HepG2 (cell line): Measurements from ENCODE around the gene OXGR1. TPM values are rescaled to one million over a fixed set of nuclear protein-coding genes. Genes with fewer than 3 reads are reported as not detected.

Experiments
- ATAC-seq: fragments of 200-7000 bp; cut with Tn5 transposase; 3 replicates; pipeline ENCODE4 v1.9.1; 2020; ENCODE audit warnings: mild to moderate bottlenecking, moderate library complexity
- BruUV-seq: library from RNA; stranded (reverse); fragments of 400-500 nt; replicated peaks from 2 replicates; lab custom pipeline; 2021; lab: Mats Ljungman, UMichigan
- CTCF ChIA-PET: fragments of 300-600 bp; formaldehyde crosslinking; extraction: SDS; loops from one replicate; lab custom pipeline; 2021; ENCODE audit warnings: low total read pairs, inconsistent platforms, low intra/inter-chr PET ratio; lab: Yijun Ruan, JAX
- POLR2A ChIA-PET: fragments of 350-600 bp; sonication (Branson Sonifier 250); formaldehyde crosslinking; loops from one replicate; lab custom pipeline; 2020; ENCODE audit warnings: antibody characterized with exemption, inconsistent platforms; lab: Yijun Ruan, JAX
- DNase-seq: peaks from one replicate; pipeline ENCODE4 v3.0.0-alpha.2; 2015; ENCODE audit warnings: low spot score
- FAIRE-seq: peaks from 3 replicates; lab custom pipeline; 2011; peaks lifted over from hg19 to GRCh38; lab: Jason Lieb, UNC
- H2AFZ ChIP-seq: one replicate; pipeline ENCODE4 v1.6.1; 2011; ENCODE audit warnings: low read length, inconsistent platforms
- H3K27ac ChIP-seq: fragments of 300-600 bp; 3 replicates; pipeline ENCODE4 v1.8.0; 2011; ENCODE audit warnings: mixed run types, mild to moderate bottlenecking, mixed read lengths, low read length, inconsistent platforms; ENCODE audit not compliant: insufficient read depth; ENCODE audit errors: extremely low read length
- H3K27me3 ChIP-seq, 2 experiments: fragments of 200-600 bp in 1 of 2; 2 replicates in 1 of 2; 3 replicates in 1 of 2; pipeline versions ENCODE4 v1.6.0 to v1.8.0; 2011; ENCODE audit warnings: low read length in 2 of 2, mild to moderate bottlenecking in 2 of 2, moderate library complexity in 2 of 2, inconsistent platforms in 1 of 2; ENCODE audit not compliant: insufficient read depth in 2 of 2, control insufficient read depth in 1 of 2
- H3K36me3 ChIP-seq, 2 experiments: fragments of 200-600 bp in 1 of 2; replicated peaks in 1 of 2; 2 replicates in 1 of 2; 3 replicates in 1 of 2; pipeline versions ENCODE4 v1.5.1 to v1.8.0; 2011; ENCODE audit warnings: low read length in 2 of 2, inconsistent platforms in 1 of 2; ENCODE audit not compliant: insufficient read depth in 2 of 2, control insufficient read depth in 1 of 2
- H3K4me1 ChIP-seq: 2 replicates; pipeline ENCODE4 v1.5.1; 2012; ENCODE audit warnings: low read length, inconsistent platforms; ENCODE audit not compliant: insufficient read depth
- H3K4me2 ChIP-seq: 2 replicates; pipeline ENCODE4 v1.6.0; 2011; ENCODE audit warnings: low read depth, low read length, inconsistent platforms
- H3K4me3 ChIP-seq, 3 experiments: fragments of 200-600 bp in 1 of 3; sonication (generic), shearing (Covaris generic) in 1 of 3; replicated peaks in 1 of 3; 2 replicates each; pipeline ENCODE4 v1.5.1; 2011 to 2016; ENCODE audit warnings: low read length in 3 of 3, inconsistent platforms in 2 of 3, low read depth in 2 of 3, mild to moderate bottlenecking in 2 of 3, control low read depth in 1 of 3, mixed read lengths in 1 of 3; ENCODE audit not compliant: insufficient read depth in 1 of 3
- H3K79me2 ChIP-seq: one replicate; pipeline ENCODE4 v1.6.1; 2011; ENCODE audit warnings: low read length, inconsistent platforms; ENCODE audit not compliant: insufficient read depth
- H3K9ac ChIP-seq: 2 replicates; pipeline ENCODE4 v1.6.0; 2011; ENCODE audit warnings: mild to moderate bottlenecking, low read depth, low read length, inconsistent platforms; ENCODE audit not compliant: insufficient read depth
- H3K9me3 ChIP-seq: 2 replicates; pipeline ENCODE4 v1.5.1; 2012; ENCODE audit warnings: mild to moderate bottlenecking, low read length
- H4K20me1 ChIP-seq: 2 replicates; pipeline ENCODE4 v1.6.0; 2011; ENCODE audit warnings: inconsistent platforms, mild to moderate bottlenecking, low read length, moderate library complexity; ENCODE audit not compliant: insufficient read depth
- ARNTL ChIP-seq: sonication (generic); formaldehyde crosslinking; IDR thresholded peaks from 2 replicates; pipeline ENCODE4 v1.4.0; 2020; ENCODE audit warnings: mild to moderate bottlenecking, missing genetic modification reagents
- BCL3 ChIP-seq: sonication (generic); formaldehyde crosslinking; IDR thresholded peaks from 2 replicates; pipeline ENCODE4 v1.5.1; 2020; ENCODE audit warnings: mild to moderate bottlenecking, missing genetic modification reagents, moderate library complexity
- DZIP1 ChIP-seq: sonication (generic); formaldehyde crosslinking; IDR thresholded peaks from 2 replicates; pipeline ENCODE4 v1.5.0; 2020; ENCODE audit warnings: mild to moderate bottlenecking, missing genetic modification reagents
- EP300 ChIP-seq, 3 experiments: sonication (generic) in 1 of 3; formaldehyde crosslinking in 1 of 3; IDR thresholded peaks; 2 replicates each; pipeline versions ENCODE4 v1.5.1 to v1.6.1; 2011 to 2020; ENCODE audit warnings: low read depth in 2 of 3, low read length in 2 of 3, borderline replicate concordance in 1 of 3, improper control_type of control experiment in 1 of 3, mild to moderate bottlenecking in 1 of 3, missing genetic modification reagents in 1 of 3, moderate library complexity in 1 of 3
- POGZ ChIP-seq: sonication (generic); formaldehyde crosslinking; IDR thresholded peaks from 2 replicates; pipeline ENCODE4 v1.4.0; 2020; ENCODE audit warnings: mild to moderate bottlenecking, missing genetic modification reagents
- SMYD3 ChIP-seq: sonication (generic); formaldehyde crosslinking; IDR thresholded peaks from 2 replicates; pipeline ENCODE4 v1.8.1; 2023; ENCODE audit warnings: mild to moderate bottlenecking, missing genetic modification reagents
- TBP ChIP-seq: sonication (generic); formaldehyde crosslinking; IDR thresholded peaks from 2 replicates; pipeline ENCODE4 v1.5.0; 2020; ENCODE audit warnings: missing genetic modification reagents
- ZNF10 ChIP-seq: sonication (generic); formaldehyde crosslinking; IDR thresholded peaks from 2 replicates; pipeline ENCODE4 v1.4.0; 2020; ENCODE audit warnings: mild to moderate bottlenecking, low read depth, missing genetic modification reagents, borderline replicate concordance
- ZNF260 ChIP-seq: sonication (generic); formaldehyde crosslinking; IDR thresholded peaks from 2 replicates; pipeline ENCODE4 v1.4.0; 2020; ENCODE audit warnings: missing genetic modification reagents, low read depth, mild to moderate bottlenecking, borderline replicate concordance
- ZNF33B ChIP-seq: sonication (generic); formaldehyde crosslinking; IDR thresholded peaks from 2 replicates; pipeline ENCODE4 v1.5.1; 2020; ENCODE audit warnings: mild to moderate bottlenecking, missing genetic modification reagents
- ZNF562 ChIP-seq: sonication (generic); formaldehyde crosslinking; IDR thresholded peaks from 2 replicates; pipeline ENCODE4 v1.8.0; 2022; ENCODE audit warnings: missing genetic modification reagents, borderline replicate concordance
- ZNF75D ChIP-seq: sonication (generic); formaldehyde crosslinking; IDR thresholded peaks from 2 replicates; pipeline ENCODE4 v1.8.1; 2023; ENCODE audit warnings: missing genetic modification reagents, mild to moderate bottlenecking, borderline replicate concordance
- WGBS: methylation state at CpG from one replicate; pipeline ENCODE4 v1.1.6; 2017; ENCODE audit warnings: low lambda C conversion rate; 5-methylcytosine and 5-hydroxymethylcytosine counted together
- in situ Hi-C: cut with HindIII; loops from 2 replicates; pipeline ENCODE4 v1.10.0; 2017; ENCODE audit warnings: low pct_unique_long_range_greater_than_20kb; ENCODE audit not compliant: extremely low pct_ligation_motif_present
- intact Hi-C: fragments of 100-400 bp; cut with micrococcal nuclease; formaldehyde crosslinking; loops from one replicate; pipeline ENCODE4 v1.10.0; 2022; ENCODE audit not compliant: unreplicated experiment
- polyA plus RNA-seq, 8 experiments: library from polyadenylated mRNA; depleted of rRNA in 3 of 8; stranded (reverse) in 7 of 8; unstranded in 1 of 8; fragments of >200 nt; fragmentation: Illumina TruSeq in 4 of 8; extraction: Trizol in 4 of 8; gene quantifications; 2 replicates each; pipeline versions ENCODE4 v1.2.1 to v1.2.3, GENCODE V29; 2011 to 2016; ENCODE audit warnings: low read depth in 4 of 8, missing spikeins in 1 of 8, mixed read lengths in 1 of 8; ENCODE audit not compliant: insufficient read depth in 1 of 8
- total RNA-seq, 5 experiments: library from RNA; depleted of rRNA; stranded (reverse); fragments of >200 nt; fragmentation: Illumina TruSeq; extraction: Trizol; gene quantifications; 2 replicates each; pipeline ENCODE4 v1.2.3, GENCODE V29; 2016; ENCODE audit warnings: low read depth in 1 of 5
- TF ChIP-seq, protein P1 (sequence below): sonication (generic); formaldehyde crosslinking; IDR thresholded peaks from 2 replicates; pipeline ENCODE4 v1.4.0; 2020; ENCODE audit warnings: mild to moderate bottlenecking, missing genetic modification reagents
- TF ChIP-seq, protein P2 (sequence below): sonication (generic); formaldehyde crosslinking; IDR thresholded peaks from 2 replicates; pipeline ENCODE4 v1.5.1; 2020; ENCODE audit warnings: missing genetic modification reagents, mild to moderate bottlenecking, borderline replicate concordance

The OXGR1 gene
- total and polyA plus RNA-seq, 2 of the 13 experiments (the other 11 are each of a cell fraction or from before 2014, with no cell fraction given), result not detected

GRCh38 chr13:96935901-96936300 is 58.4 kb downstream of the OXGR1 start:
- Histone ChIP-seq H3K27me3 (no peaks in the 10 kb centered on the region; a peak in 1 of 5 replicates), H3K36me3 (no peaks in the 10 kb centered on the region), H3K4me3 (no peak overlapping the region), H3K27ac (no peak overlapping the region), H4K20me1 (no peaks in the 10 kb centered on the region), H3K4me1 (no peaks in the 10 kb centered on the region), H3K4me2 (no peak overlapping the region), H3K79me2 (no peaks in the 10 kb centered on the region), H3K9ac (no peak overlapping the region), H3K9me3 (no peaks in the 10 kb centered on the region), H2AFZ (no peak overlapping the region)
- no peak for FAIRE-seq
- in situ Hi-C loops (no loop called here), intact Hi-C loops (no loop called here)
- 29% methylated on average over 3 of the region's 3 CpGs for WGBS
- no TSS peak for BruUV-seq
- ATAC-seq, result no peak
- ChIA-PET CTCF (no interaction called here), POLR2A (no interaction called here)
- no peak for DNase-seq
- TF ChIP-seq, protein P1, sequence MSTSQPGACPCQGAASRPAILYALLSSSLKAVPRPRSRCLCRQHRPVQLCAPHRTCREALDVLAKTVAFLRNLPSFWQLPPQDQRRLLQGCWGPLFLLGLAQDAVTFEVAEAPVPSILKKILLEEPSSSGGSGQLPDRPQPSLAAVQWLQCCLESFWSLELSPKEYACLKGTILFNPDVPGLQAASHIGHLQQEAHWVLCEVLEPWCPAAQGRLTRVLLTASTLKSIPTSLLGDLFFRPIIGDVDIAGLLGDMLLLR, result no peak
- no peak for TF ChIP-seq ARNTL
- no peak for TF ChIP-seq ZNF75D (CRISPR knock-in tag)
- TF ChIP-seq ZNF562 (CRISPR knock-in tag), result no peak
- no peak for TF ChIP-seq BCL3
- no peak for TF ChIP-seq DZIP1
- TF ChIP-seq TBP, result no peak
- no peak for TF ChIP-seq POGZ (CRISPR knock-in tag)
- TF ChIP-seq, protein P2, sequence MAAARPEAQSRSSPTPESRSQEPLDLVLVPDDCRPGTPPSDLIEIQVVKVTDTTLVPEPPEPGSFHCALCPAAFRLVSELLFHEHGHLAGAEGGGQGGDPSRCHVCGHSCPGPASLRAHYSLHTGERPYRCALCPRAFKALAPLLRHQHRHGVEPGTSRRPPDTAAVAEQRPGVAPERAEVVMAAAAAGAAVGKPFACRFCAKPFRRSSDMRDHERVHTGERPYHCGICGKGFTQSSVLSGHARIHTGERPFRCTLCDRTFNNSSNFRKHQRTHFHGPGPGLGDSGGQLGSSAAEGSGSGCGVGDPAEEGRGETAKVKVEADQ, result no peak
- TF ChIP-seq SMYD3 (CRISPR knock-in tag), result no peak
- TF ChIP-seq ZNF260, result no peak
- no peak for TF ChIP-seq ZNF10 (CRISPR knock-in tag)
- TF ChIP-seq EP300 (IDR thresholded peaks at IDR 0.05; ENCODE audit: low read depth in 2 of 2, low read length in 2 of 2), result no peak
- no peak for TF ChIP-seq EP300 (CRISPR knock-in tag; IDR thresholded peaks at IDR 0.05; ENCODE audit: borderline replicate concordance)
- TF ChIP-seq ZNF33B (CRISPR knock-in tag), result no peak
